GM19438 (cell line): ENCODE data around the gene MISP.

Source experiments
- ATAC-seq: cut with Tn5 transposase; IDR thresholded peaks from one replicate; pipeline ENCODE4 v1.9.1; 2021; ENCODE audit warnings: low read depth; ENCODE audit not compliant: unreplicated experiment

MISP gene

DNA sequence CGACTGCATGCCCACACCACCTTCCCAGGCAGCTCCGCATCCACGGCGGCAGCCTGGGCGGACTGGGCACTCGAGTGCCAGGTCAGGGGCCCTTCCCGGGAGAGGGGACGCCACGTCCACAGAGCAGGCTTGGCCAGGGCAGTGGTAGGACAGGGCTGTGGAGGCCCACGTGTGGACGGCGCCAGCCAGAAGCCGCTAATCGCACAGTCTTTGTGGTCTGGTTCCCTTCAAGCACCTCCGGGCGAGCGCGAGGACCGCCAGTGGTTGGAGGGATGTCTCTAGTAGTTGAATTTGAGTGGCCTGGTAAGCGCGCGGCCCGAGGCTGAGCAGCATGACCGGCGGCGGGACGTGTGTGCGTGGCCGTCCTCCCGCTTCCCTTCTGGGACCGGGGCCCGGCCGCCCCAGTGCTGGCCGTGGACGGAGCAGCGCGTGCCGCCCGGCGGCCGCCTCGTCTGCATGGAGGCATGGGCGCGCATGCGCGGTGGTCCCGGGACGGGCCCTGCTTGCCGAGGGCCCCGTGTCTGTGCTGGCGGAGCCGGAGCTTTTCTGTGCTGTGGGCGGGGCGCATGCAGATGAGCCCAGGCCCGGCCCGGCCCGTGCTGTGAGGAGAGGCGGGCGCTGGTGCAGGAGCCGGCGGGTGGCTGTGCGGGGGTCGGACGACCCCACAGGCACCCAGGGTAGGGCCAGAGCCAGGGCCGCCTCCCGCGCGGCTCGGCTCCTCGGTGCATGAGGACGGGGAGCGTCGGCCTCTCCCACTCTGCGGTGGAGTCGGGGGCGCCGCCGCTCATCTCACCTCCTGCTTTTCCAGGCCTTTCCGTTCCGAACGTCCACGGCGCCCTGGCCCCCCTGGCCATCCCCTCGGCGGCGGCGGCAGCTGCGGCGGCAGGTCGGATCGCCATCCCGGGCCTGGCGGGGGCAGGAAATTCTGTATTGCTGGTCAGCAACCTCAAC is 55.0 kb downstream of the MISP start:
- ATAC-seq = no peak

DNA sequence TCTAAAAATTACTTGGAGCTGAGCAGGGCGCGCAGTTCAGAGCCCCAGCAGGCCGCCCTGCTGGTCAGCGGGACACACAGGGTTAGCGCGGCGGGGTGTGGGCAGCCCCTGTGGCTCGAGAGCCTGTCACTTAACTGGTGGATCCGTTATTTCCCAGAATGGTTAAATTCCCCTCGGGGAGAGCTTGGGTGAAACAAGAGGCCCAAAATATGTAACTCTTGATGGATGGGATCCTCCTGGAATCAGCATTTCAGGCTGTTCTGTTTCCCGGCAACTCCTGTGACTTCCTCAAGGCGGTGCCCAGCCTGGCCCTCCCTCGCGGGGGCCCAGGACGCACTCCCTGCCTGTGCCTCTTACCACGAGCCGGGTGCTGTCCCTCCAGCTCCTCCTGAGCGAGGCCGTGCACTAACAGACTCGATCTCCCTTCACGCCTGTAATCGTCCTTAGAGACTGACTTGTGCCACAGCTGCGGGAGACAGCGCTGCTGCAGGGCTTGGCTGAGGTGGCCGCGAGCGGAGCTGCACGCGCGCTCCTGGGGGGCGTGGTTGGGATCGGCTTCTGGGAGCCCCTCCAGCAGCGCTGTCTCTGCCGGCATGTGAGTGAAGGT is 56.0 kb downstream of the MISP start:
- ATAC-seq = no peak

DNA sequence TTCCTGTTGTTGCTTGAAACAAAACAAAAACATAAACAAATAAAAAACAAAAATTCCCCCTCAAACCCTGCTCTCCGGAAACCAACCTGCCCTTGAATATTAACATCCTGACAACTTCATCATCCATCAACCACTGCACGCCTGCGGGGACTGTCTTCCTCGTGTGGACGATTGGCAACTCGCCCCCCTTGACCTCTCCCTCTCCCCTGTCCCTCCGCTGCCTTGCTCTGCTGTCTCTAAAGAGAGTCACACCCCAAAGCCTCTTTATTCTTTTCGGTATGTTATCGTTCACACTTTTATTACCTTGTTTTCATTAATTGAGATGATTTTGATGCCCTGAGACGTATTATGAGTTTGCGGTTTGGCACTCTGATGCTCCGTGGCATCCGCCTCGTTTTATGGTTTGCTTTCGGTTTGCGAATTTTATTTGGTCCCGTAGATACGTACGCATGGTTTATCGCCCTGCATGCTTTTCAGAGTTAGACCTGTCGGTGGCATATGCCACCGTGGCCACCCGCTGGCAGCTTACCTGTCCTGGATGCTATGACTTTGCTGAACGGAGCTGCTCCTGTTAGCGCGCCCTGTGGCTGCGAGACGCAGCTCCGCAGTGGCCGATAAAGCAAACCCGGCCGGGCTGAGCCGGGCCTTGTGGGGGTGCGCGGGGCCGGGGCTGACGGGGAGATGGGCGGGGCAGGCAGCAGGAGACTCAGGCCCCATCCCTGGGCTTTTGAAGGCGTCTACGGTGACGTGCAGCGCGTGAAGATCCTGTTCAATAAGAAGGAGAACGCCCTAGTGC is 56.9 kb downstream of the MISP start:
- no peak for ATAC-seq

DNA sequence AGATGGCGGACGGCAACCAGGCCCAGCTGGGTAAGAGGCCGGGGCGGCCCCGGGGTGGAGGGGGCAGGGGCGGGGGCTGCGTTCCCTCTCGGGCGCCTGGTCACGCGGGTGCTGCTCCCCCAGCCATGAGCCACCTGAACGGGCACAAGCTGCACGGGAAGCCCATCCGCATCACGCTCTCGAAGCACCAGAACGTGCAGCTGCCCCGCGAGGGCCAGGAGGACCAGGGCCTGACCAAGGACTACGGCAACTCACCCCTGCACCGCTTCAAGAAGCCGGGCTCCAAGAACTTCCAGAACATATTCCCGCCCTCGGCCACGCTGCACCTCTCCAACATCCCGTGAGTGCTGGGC is 57.5 kb downstream of the MISP start:
- ATAC-seq = no peak

DNA sequence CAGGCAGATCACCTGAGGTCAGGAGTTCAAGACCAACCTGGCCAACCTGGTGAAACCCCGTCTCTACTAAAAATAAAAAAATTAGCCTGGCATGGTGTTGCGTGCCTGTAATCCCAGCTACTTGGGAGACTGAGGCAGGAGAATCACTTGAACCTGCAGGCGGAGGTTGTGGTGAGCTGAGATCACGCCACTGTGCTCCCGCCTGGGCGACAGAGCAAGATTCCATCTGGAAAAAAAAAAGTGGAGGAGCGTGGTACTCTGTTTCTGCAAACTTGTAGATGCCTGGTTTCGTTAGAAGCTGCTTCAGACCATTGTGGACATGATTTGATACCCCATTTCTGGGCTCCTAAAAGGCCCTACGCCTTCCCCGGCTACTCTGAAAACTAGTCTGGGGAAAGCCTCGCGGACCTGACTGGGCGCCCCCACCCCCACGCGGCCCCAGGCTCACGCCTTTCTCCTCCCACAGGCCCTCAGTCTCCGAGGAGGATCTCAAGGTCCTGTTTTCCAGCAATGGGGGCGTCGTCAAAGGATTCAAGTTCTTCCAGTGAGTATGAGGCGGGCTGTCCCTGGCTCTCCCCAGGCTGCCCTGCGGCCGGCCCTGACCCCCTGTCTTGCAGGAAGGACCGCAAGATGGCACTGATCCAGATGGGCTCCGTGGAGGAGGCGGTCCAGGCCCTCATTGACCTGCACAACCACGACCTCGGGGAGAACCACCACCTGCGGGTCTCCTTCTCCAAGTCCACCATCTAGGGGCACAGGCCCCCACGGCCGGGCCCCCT is 59.4 kb downstream of the MISP start:
- ATAC-seq = no peak

DNA sequence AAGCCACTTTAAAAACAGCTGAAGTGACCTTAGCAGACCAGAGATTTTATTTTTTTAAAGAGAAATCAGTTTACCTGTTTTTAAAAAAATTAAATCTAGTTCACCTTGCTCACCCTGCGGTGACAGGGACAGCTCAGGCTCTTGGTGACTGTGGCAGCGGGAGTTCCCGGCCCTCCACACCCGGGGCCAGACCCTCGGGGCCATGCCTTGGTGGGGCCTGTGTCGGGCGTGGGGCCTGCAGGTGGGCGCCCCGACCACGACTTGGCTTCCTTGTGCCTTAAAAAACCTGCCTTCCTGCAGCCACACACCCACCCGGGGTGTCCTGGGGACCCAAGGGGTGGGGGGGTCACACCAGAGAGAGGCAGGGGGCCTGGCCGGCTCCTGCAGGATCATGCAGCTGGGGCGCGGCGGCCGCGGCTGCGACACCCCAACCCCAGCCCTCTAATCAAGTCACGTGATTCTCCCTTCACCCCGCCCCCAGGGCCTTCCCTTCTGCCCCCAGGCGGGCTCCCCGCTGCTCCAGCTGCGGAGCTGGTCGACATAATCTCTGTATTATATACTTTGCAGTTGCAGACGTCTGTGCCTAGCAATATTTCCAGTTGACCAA is 60.1 kb downstream of the MISP start:
- ATAC-seq = no peak

DNA sequence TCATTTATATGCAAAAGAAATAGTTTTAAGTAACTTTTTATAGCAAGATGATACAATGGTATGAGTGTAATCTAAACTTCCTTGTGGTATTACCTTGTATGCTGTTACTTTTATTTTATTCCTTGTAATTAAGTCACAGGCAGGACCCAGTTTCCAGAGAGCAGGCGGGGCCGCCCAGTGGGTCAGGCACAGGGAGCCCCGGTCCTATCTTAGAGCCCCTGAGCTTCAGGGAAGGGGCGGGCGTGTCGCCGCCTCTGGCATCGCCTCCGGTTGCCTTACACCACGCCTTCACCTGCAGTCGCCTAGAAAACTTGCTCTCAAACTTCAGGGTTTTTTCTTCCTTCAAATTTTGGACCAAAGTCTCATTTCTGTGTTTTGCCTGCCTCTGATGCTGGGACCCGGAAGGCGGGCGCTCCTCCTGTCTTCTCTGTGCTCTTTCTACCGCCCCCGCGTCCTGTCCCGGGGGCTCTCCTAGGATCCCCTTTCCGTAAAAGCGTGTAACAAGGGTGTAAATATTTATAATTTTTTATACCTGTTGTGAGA is 60.7 kb downstream of the MISP start:
- no peak for ATAC-seq

DNA sequence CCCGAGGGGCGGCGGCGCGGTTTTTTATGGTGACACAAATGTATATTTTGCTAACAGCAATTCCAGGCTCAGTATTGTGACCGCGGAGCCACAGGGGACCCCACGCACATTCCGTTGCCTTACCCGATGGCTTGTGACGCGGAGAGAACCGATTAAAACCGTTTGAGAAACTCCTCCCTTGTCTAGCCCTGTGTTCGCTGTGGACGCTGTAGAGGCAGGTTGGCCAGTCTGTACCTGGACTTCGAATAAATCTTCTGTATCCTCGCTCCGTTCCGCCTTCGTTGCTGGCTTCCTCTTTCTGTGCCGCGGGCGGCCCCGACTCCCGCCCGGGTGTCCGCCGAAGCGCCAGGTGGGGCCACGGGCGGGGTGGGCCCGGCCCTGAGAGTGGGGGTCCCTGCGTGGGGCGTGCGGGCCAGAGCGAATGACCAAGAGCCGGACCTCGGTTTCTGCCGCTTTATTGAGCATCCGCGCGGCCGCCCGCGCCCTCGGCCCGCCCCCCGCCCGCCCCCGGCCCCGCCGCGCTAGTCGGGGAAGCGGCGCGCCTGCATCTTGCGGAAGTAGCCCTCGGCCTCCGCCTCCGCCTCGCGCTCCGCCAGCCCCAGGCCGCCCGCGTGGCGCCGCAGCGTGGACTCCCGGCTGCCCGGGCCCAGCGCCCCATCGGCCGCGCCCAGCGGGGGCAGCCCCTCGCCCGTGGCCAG is 61.3 kb downstream of the MISP start:
- ATAC-seq = no peak

DNA sequence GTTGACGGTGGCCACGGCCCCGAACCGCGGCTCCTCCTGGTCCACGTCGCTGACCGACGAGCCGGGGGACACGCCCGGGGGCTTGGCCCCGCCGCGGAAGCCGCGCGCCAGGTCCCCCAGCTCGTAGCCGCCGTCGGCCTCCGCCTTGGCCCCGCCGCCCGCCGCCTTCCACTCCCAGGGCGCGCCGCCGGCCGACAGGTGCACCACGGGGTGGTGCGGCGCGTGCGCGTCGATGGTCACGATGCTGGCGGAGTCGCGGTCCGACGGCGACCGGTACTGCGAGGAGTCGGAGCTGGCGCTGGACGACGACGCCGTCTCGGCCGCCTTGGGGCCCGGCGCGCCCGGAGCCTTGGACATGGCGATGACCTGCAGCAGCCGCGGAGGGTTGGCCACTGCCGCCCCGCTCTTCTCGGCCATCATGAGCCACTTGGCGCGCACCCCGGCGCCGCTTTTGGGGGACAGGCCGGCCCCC is 61.9 kb downstream of the MISP start:
- no peak for ATAC-seq

DNA sequence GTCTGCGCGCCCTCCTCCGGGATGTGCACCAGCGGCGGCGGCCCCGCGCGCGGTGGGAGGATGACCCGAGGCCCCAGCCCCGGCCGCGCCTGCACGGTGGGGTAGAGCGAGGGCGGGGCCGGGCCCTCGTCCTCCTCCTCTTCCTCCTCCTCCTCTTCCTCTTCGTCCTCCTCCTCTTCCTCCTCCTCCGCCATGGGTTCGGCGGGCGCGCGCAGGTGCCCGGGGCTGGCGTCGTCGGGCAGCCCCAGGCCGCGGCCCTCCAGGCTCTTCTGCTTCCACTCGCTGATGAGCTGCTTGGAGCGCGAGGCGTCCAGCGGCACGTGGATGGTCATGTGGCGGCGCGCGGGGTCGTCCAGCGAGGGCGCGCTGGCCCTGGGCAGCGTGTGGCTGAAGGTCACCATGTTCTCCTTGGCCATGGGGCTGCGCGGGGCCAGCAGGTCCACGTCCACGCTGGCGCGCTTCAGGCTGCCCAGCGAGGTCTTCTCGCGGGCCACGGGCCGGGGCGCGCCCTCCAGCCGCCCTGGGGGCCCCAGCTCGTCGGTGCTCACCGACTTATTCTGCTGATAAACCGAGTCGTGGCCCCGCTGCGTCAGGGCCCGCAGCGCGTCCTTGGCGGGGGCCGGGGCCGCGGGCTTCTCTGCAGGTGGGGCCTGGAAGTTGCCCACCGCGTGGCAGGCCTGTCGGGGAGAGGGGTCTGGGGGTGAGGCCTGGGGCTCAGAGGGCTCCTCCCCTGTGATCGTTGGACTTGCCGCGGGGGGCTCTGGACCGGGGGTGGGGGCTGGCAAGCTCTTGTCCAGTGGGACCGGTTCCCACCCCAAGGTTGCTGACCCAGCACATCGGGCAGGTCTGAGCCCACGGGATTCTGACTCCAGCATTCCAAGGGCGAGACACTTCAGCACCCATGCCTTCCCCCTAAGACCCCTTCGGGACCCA is 62.6 kb downstream of the MISP start:
- no peak for ATAC-seq
